GM18498 (cell line): Measurements from ENCODE around the gene GRHL1.

Experiments used
- ATAC-seq: cut with Tn5 transposase; IDR thresholded peaks from one replicate; pipeline ENCODE4 v1.9.1; 2021; ENCODE audit warnings: mild to moderate bottlenecking, moderate library complexity; ENCODE audit not compliant: unreplicated experiment

GRHL1 gene

GRCh38 chr2:10036095-10036884 lies 84.8 kb downstream of the GRHL1 start:
- ATAC-seq: peak; percentile 60

- no peak for ATAC-seq
Measured at GRCh38 chr2:10038123-10038522, 86.6 kb downstream of the GRHL1 start.

DNA sequence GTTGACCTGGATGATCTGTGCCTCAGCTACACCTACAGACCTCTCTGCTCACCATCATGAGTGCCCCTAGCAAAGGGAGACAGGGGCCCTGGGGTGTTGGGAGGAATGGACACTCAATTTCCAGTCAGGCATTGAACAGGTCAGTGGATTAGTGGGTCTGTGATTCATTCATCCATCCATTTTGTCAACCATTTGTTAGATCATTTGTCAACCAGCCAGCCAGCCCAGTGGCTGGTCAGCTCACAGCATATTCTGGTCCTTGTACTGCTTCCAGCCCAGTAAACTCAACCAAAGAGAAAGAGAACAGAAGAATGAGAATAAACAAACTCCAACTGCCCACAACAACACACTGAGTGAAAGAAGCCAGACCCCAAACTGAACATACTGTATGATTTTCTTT lies 87.2 kb downstream of the GRHL1 start:
- no peak for ATAC-seq

GRCh38 chr2:10039658-10040410 lies 88.3 kb downstream of the GRHL1 start:
- ATAC-seq: no peak

- no peak for ATAC-seq
Measured at GRCh38 chr2:10041711-10042110, 90.2 kb downstream of the GRHL1 start.

GRCh38 chr2:10042301-10043161 lies 91.0 kb downstream of the GRHL1 start:
- ATAC-seq: no peak

GRCh38 chr2:10043256-10043905 lies 91.9 kb downstream of the GRHL1 start, which contains the start of gene KLF11:
Gene KLF11 (plus strand): TSS chr2:10043550. CDS start chr2:10043717, 167 bp downstream.
- peak; percentile 82 for ATAC-seq

GRCh38 chr2:10043906-10044601 lies 92.6 kb downstream of the GRHL1 start:
- ATAC-seq: peak; percentile 51

GRCh38 chr2:10045561-10046355 lies 94.3 kb downstream of the GRHL1 start:
- ATAC-seq: no peak

DNA sequence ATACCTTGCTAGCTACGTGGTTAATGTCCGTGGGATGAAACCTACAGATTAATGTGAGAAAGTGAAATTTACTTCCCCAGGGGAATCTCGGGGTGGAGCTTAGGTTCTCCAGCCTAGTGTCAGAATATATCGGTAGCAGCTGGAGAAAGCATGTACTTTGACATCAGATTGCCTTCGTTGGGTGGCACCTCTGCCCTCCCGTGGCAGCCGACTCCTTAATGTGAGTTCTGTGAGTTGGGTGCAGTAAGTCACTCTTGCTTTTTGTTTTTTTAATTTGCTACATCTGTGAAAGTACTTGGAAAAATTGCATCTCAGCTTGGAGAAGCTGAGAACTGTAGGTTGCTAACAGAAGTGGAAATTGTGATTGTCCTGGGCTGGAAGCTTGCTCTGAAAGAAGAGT lies 95.4 kb downstream of the GRHL1 start:
- ATAC-seq: no peak

DNA sequence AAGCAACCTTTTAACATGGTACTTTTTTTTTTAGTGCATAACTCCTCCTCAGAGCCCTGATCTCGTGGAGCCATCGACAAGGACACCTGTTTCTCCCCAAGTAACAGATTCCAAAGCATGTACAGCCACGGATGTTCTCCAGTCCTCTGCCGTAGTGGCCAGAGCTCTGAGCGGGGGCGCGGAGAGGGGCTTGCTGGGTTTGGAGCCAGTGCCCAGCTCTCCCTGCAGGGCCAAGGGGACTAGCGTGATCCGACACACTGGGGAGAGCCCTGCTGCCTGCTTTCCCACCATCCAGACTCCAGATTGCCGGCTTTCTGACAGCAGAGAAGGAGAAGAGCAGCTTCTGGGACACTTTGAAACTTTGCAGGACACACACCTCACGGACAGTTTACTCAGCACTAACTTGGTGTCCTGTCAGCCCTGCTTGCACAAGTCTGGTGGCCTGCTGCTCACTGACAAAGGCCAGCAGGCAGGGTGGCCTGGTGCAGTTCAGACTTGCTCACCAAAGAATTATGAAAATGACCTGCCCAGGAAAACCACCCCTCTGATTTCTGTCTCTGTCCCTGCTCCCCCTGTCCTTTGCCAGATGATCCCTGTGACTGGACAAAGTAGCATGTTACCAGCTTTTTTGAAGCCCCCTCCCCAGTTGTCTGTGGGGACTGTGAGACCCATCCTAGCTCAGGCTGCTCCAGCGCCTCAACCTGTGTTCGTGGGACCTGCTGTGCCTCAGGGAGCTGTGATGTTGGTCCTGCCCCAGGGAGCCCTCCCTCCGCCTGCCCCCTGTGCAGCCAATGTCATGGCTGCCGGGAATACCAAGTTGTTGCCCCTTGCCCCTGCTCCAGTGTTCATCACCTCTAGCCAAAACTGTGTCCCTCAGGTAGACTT lies 96.4 kb downstream of the GRHL1 start:
- ATAC-seq: no peak

DNA sequence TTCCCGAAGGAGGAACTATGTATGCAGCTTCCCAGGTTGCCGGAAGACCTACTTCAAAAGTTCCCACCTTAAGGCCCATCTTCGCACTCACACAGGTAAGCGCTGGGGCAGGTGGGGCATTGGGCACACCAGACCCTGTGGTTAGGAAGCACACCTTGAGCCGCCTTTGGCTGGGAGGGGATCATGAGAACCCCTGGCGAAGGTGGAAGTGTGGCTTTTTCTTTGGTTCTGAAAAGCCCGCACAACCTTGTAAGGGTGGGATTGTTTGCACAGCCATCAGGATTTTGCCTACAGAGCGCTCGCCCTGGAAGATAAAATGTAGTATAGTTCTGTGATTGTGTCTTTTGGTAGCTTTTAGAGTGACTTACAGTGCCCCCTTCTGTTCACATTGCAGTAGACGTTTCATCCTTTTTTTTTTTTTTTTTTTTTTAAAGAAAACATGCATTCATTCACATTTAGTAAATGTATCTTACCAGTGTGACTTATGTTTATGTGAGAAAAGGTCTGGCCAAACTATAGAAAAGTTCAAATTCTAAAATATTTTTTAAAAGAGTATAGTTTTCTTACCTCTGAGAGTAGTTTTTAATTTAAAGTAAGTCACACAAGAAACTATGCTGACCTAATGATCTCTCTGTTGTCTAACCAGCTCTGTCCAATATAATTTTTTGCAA lies 97.1 kb downstream of the GRHL1 start:
- ATAC-seq: no peak
